AG04450 (cell line): ENCODE data around the gene SHC2. TPM values are rescaled to one million over a fixed set of nuclear protein-coding genes. Genes with fewer than 3 reads are reported as not detected.

Source experiments
- CTCF ChIA-PET: fragments of 300-600, 350-600 bp; formaldehyde crosslinking; extraction: SDS; loops from one replicate; lab custom pipeline; 2022; ENCODE audit warnings: antibody characterized with exemption, inconsistent platforms; lab: Charles Lee
- POLR2A ChIA-PET: fragments of 350-600 bp; formaldehyde crosslinking; extraction: SDS; loops from one replicate; lab custom pipeline; 2021; ENCODE audit warnings: antibody characterized with exemption, inconsistent platforms; lab: Yijun Ruan, JAX
- DNase-seq: peaks from one replicate; pipeline ENCODE4 v3.0.0-alpha.2; 2011; ENCODE audit warnings: low read depth, low spot score
- H3K27ac ChIP-seq: one replicate; pipeline ENCODE4 v1.5.1; 2012; ENCODE audit warnings: low read depth, low read length, control low read depth
- H3K27me3 ChIP-seq: one replicate; pipeline ENCODE4 v1.6.0; 2012; ENCODE audit warnings: low read length; ENCODE audit not compliant: control insufficient read depth, insufficient read depth
- H3K4me3 ChIP-seq: 2 replicates; pipeline ENCODE4 v1.5.1; 2011; ENCODE audit warnings: mild to moderate bottlenecking, low read depth, low read length, control low read depth
- H3K9me3 ChIP-seq: 2 replicates; pipeline ENCODE4 v1.5.1; 2012; ENCODE audit warnings: low read length; ENCODE audit not compliant: control insufficient read depth, insufficient read depth
- CTCF ChIP-seq: IDR thresholded peaks from 2 replicates; pipeline ENCODE4 v1.5.1; 2011; ENCODE audit warnings: low read depth, low read length, control low read depth, inconsistent platforms
- polyA plus RNA-seq: library from polyadenylated mRNA; depleted of rRNA; stranded (reverse); fragments of >200 nt; gene quantifications from 2 replicates; pipeline ENCODE4 v1.2.3, GENCODE V29; 2011

SHC2 gene
- polyA plus RNA-seq, 1 experiment: 1.3 TPM

GRCh38 chr19:492091-492531, 31.3 kb upstream of the SHC2 start:
- ChIA-PET POLR2A (no interaction called here), CTCF (no interaction called here)
- Histone ChIP-seq H3K27me3 (peaks cover 5% of the 10 kb centered on the region), H3K9me3 (peaks cover 21% of the 10 kb centered on the region; the same call in 1 of the 2 replicates), H3K4me3 (no peak overlapping the region), H3K27ac (no peak overlapping the region)
- TF ChIP-seq CTCF: no peak
- DNase-seq: no peak

DNA sequence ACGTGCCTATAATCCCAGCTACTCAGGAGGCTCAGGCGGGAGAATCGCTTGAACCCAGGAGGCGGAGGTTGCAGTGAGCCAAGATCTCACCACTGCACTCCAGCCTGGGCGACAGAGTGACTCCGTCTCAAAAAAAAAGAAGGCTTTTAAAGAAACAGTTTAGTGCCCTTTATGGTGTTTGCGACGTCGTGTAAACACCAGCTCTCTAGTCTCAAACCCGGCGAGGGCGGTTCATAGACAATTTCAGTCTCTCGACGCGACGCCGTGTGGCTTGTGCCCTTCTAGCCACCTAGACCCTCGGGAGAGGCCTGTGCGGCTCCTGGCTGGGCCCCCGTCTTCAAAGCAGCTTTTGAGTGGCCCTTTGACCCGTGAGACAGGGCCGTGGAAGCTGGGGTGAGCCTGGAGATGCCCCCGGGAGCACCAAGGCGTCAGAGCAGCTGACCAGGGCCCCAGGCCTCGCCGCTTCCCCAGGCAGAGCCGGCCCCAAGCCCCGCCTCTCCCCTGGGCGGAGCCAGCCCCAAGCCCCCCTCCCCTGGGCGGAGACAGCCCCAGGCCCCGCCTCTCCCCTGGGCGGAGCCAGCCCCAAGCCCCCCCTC, 30.4 kb upstream of the SHC2 start:
- ChIA-PET CTCF (interaction anchor here (0.7 to 1.6 kb wide), 2 partner anchors 15 to 243 kb away, joined by 5 to 6 read pairs; no protein-coding TSS in a partner anchor), POLR2A (no interaction called here)
- H3K9me3 ChIP-seq: peaks cover 23% of the 10 kb centered on the region; the same call in 1 of the 2 replicates
- TF ChIP-seq CTCF: no peak
- no peak overlapping the region for H3K4me3 ChIP-seq
- peaks cover 4% of the 10 kb centered on the region for H3K27me3 ChIP-seq
- DNase-seq: no peak
- no peak overlapping the region for H3K27ac ChIP-seq

GRCh38 chr19:489418-490196, 28.8 kb upstream of the SHC2 start:
- DNase-seq: no peak
- Histone ChIP-seq H3K27me3 (no peaks in the 10 kb centered on the region), H3K9me3 (peaks cover 23% of the 10 kb centered on the region; the same call in 1 of the 2 replicates), H3K27ac (peak overlapping the region; percentile 11), H3K4me3 (peak overlapping the region; percentile 74)
- CTCF ChIA-PET: interaction anchor here (0.6 to 1.6 kb wide), 2 partner anchors 17 kb away, joined by 4 to 5 read pairs; no protein-coding TSS in a partner anchor
- TF ChIP-seq CTCF: no peak
- POLR2A ChIA-PET: interaction anchor here (0.6 to 1.0 kb wide), 4 partner anchors 17 to 1258 kb away, joined by 3 to 6 read pairs (median 4); no protein-coding TSS in a partner anchor

- POLR2A ChIA-PET: interaction anchor here (0.6 to 1.0 kb wide), 4 partner anchors 18 to 1259 kb away, joined by 3 to 6 read pairs (median 4); no protein-coding TSS in a partner anchor
Measured at GRCh38 chr19:488505-489417, 27.9 kb upstream of the SHC2 start.

More at GRCh38 chr19:488505-489417, 27.9 kb upstream of the SHC2 start:
- Histone ChIP-seq H3K27ac (peak overlapping the region; percentile 39), H3K4me3 (peak overlapping the region; percentile 74), H3K9me3 (peaks cover 23% of the 10 kb centered on the region; the same call in 1 of the 2 replicates), H3K27me3 (no peaks in the 10 kb centered on the region)
- no peak for TF ChIP-seq CTCF
- DNase-seq: peak; percentile 77
- CTCF ChIA-PET: interaction anchor here (0.6 kb wide), 1 partner anchor 18 kb away, joined by 4 read pairs; no protein-coding TSS in a partner anchor
